Fibroblast of lung (primary cell): ENCODE measurements around the gene CHADL. TPM values are rescaled to one million over a fixed set of nuclear protein-coding genes. Genes with fewer than 3 reads are reported as not detected.
A peak's percentile ranks its signal among the peaks of the same experiment; 100 is the strongest.

Experiments
- DNase-seq, 2 donors: peaks; one replicate each; pipeline versions ENCODE4 v3.0.0 to v3.0.0-alpha.2; 2010; ENCODE audit warnings: low read depth in 2 of 2
- H2AFZ ChIP-seq: 2 replicates; pipeline ENCODE4 v1.5.1; 2012; ENCODE audit warnings: low read length, control low read depth, inconsistent platforms
- H3K27ac ChIP-seq: 2 replicates; pipeline ENCODE4 v1.5.1; 2011; ENCODE audit warnings: low read length, control low read depth; ENCODE audit not compliant: insufficient read depth
- H3K27me3 ChIP-seq: 2 replicates; pipeline ENCODE4 v1.5.1; 2011; ENCODE audit warnings: mild to moderate bottlenecking, low read length; ENCODE audit not compliant: control insufficient read depth, insufficient read depth
- H3K36me3 ChIP-seq: 2 replicates; pipeline ENCODE4 v1.5.1; 2011; ENCODE audit warnings: low read length; ENCODE audit not compliant: control insufficient read depth, insufficient read depth
- H3K4me1 ChIP-seq: 2 replicates; pipeline ENCODE4 v1.5.1; 2011; ENCODE audit warnings: low read length; ENCODE audit not compliant: control insufficient read depth, insufficient read depth; ENCODE audit errors: extremely low read depth
- H3K4me2 ChIP-seq: 2 replicates; pipeline ENCODE4 v1.5.1; 2011; ENCODE audit warnings: low read length, control low read depth; ENCODE audit not compliant: insufficient read depth; ENCODE audit errors: extremely low read depth
- H3K4me3 ChIP-seq, 4 experiments: fragments of 200-600 bp in 1 of 4; sonication (generic) in 1 of 4; replicated peaks in 1 of 4; 2 replicates each; pipeline ENCODE4 v1.5.1; 2011 to 2016; ENCODE audit warnings: low read length in 4 of 4, low read depth in 3 of 4, mild to moderate bottlenecking in 3 of 4, control low read depth in 2 of 4, inconsistent platforms in 1 of 4, mixed read lengths in 1 of 4; ENCODE audit not compliant: insufficient read depth in 1 of 4; ENCODE audit errors: control extremely low read depth in 1 of 4
- H3K79me2 ChIP-seq: 2 replicates; pipeline ENCODE4 v1.5.1; 2012; ENCODE audit warnings: mild to moderate bottlenecking, low read length, inconsistent platforms; ENCODE audit not compliant: control insufficient read depth, insufficient read depth
- H3K9ac ChIP-seq: 2 replicates; pipeline ENCODE4 v1.5.1; 2011; ENCODE audit warnings: mild to moderate bottlenecking, low read length, control low read depth; ENCODE audit not compliant: insufficient read depth
- H3K9me3 ChIP-seq: 2 replicates; pipeline ENCODE4 v1.5.1; 2012; ENCODE audit warnings: low read depth, low read length; ENCODE audit not compliant: control insufficient read depth, insufficient read depth
- H4K20me1 ChIP-seq: 2 replicates; pipeline ENCODE4 v1.5.1; 2011; ENCODE audit warnings: low read length; ENCODE audit not compliant: control insufficient read depth, insufficient read depth; ENCODE audit errors: extremely low read depth
- CTCF ChIP-seq, 2 donors: IDR thresholded peaks in 1 of 2; conservative IDR thresholded peaks in 1 of 2; 1 replicate in 1 of 2; 2 replicates in 1 of 2; pipeline ENCODE4 v1.5.1; 2011 to 2012; ENCODE audit warnings: low read length in 2 of 2, control low read depth in 1 of 2, inconsistent platforms in 1 of 2, low read depth in 1 of 2, mild to moderate bottlenecking in 1 of 2
- EZH2 ChIP-seq: IDR thresholded peaks from 2 replicates; pipeline ENCODE4 v1.5.1; 2012; ENCODE audit warnings: low read length, control low read depth, mild to moderate bottlenecking; ENCODE audit errors: missing control alignments
- polyA plus RNA-seq, 2 donors: library from polyadenylated mRNA; depleted of rRNA in 1 of 2; stranded (reverse) in 1 of 2; unstranded in 1 of 2; fragments of >200 nt; gene quantifications; 2 replicates each; pipeline ENCODE4 v1.2.1, GENCODE V29; 2011 to 2012; ENCODE audit warnings: missing spikeins in 1 of 2
- total RNA-seq: library from RNA; depleted of rRNA; stranded (reverse); fragments of >200 nt; gene quantifications from 2 replicates; pipeline ENCODE4 v1.2.1, GENCODE V29; 2014

The CHADL gene
- total and polyA plus RNA-seq, 2 donors (not counting 1 experiment from before 2014, with no cell fraction given) = 0.10 to 3.1 TPM

GRCh38 chr22:41197038-41197972, 43.4 kb downstream of the CHADL start:
- peak; percentile 32 to 46 for DNase-seq
- Histone ChIP-seq H3K4me2 (peak overlapping the region; percentile 90), H3K27ac (peak overlapping the region; percentile 4), H3K27me3 (no peaks in the 10 kb centered on the region), H3K36me3 (no peaks in the 10 kb centered on the region), H4K20me1 (no peaks in the 10 kb centered on the region), H3K79me2 (no peaks in the 10 kb centered on the region), H3K9ac (peak overlapping the region; percentile 53), H3K4me1 (peaks cover 2% of the 10 kb centered on the region), H3K4me3 (peak overlapping the region; percentile 58 to 78 (median 73)), H3K9me3 (no peaks in the 10 kb centered on the region), H2AFZ (peak overlapping the region; percentile 93)
- peak in 1 of 2 donors; percentile 15 for TF ChIP-seq CTCF (conservative IDR thresholded peaks at IDR 0.05 in 1 of 2, IDR thresholded peaks at IDR 0.05 in 1 of 2; ENCODE audit: low read depth in 1 of 2, low read length in 2 of 2)
- no peak for TF ChIP-seq EZH2

GRCh38 chr22:41193829-41194228, 46.9 kb downstream of the CHADL start:
- no peak overlapping the region for H2AFZ ChIP-seq
- no peak for DNase-seq
- no peaks in the 10 kb centered on the region for H3K79me2 ChIP-seq
- no peak overlapping the region for H3K9ac ChIP-seq
- H3K9me3 ChIP-seq = no peaks in the 10 kb centered on the region
- H3K36me3 ChIP-seq = no peaks in the 10 kb centered on the region
- no peak for TF ChIP-seq CTCF (conservative IDR thresholded peaks at IDR 0.05 in 1 of 2, IDR thresholded peaks at IDR 0.05 in 1 of 2; ENCODE audit: low read depth in 1 of 2, low read length in 2 of 2)
- TF ChIP-seq EZH2 = no peak
- H4K20me1 ChIP-seq = no peaks in the 10 kb centered on the region
- H3K27me3 ChIP-seq = no peaks in the 10 kb centered on the region
- no peak overlapping the region for H3K4me3 ChIP-seq
- H3K4me2 ChIP-seq = no peak overlapping the region
- no peak overlapping the region for H3K27ac ChIP-seq
- H3K4me1 ChIP-seq = peaks cover 2% of the 10 kb centered on the region

DNA sequence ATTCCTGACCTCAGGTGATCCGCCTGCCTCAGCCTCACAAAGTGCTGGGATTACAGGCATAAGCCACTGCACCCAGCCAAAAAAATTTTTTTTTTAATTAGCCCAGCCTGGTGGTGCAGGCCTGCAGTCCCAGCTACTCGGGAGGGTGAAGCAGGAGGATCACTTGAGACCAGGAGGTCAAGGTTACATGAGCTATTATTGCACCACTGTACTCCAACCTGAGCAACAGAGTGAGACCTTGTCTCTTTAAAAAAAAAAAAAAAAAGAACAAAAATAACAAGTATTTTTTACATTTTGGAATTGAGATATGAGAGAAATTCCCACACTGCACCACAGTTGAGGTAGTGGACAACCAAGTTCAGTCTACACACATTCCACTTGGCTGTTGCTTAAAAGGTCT, 49.3 kb downstream of the CHADL start:
- no peaks in the 10 kb centered on the region for H3K9me3 ChIP-seq
- TF ChIP-seq CTCF (conservative IDR thresholded peaks at IDR 0.05 in 1 of 2, IDR thresholded peaks at IDR 0.05 in 1 of 2; ENCODE audit: low read depth in 1 of 2, low read length in 2 of 2) = no peak
- no peak for TF ChIP-seq EZH2
- no peak overlapping the region for H3K9ac ChIP-seq
- no peaks in the 10 kb centered on the region for H3K79me2 ChIP-seq
- no peaks in the 10 kb centered on the region for H3K27me3 ChIP-seq
- no peaks in the 10 kb centered on the region for H4K20me1 ChIP-seq
- H3K4me3 ChIP-seq = no peak overlapping the region
- H3K4me2 ChIP-seq = no peak overlapping the region
- H2AFZ ChIP-seq = no peak overlapping the region
- no peak overlapping the region for H3K27ac ChIP-seq
- H3K4me1 ChIP-seq = no peaks in the 10 kb centered on the region
- no peak for DNase-seq
- H3K36me3 ChIP-seq = no peaks in the 10 kb centered on the region
